ENCODE results near the gene S1PR2. TPM values are rescaled to one million over a fixed set of nuclear protein-coding genes. Genes with fewer than 3 reads are reported as not detected.

S1PR2 gene
- total and polyA plus RNA-seq, 9 of the 15 experiments (the other 6 are each of a cell fraction or from before 2014, with no cell fraction given): 1.5 to 3.9 (median 2.0) TPM

DNA sequence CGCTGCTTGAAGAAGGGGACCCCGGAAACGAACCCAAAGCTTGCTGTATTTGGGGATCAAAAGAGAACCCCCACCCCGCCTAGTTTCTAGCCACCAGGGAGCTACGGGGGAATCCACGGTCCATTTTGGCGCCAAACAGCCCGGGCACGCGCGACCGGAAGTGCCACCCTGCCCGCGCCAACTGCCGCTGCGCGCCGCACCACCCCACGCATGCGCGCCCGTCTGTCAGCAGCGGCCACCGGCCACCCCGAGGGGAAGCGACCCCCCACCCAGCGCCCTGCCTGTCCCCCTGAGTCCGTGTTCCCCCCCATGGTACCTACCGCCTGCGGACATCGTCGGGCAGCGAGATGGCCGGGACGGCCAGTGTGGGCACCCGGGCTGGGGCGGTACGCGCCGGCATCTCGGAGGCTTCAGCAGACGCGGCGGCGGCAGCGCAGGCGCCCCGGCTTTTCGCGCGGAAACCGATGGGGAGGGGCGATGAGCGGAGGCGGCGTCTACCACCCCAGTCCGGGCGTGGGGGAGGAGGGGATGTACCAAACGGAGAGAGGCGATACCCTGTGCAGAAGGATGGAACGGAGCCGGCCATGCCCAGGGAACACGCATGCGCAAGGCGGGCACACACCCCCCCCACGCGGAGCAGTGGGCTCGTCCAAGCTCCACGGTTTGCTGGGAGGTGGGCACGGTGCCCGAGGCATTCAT is 36.5 kb downstream of the S1PR2 start, which contains the start of gene DNMT1 (continued):
- peak; percentile 70 for TF ChIP-seq ASH1L (IDR thresholded peaks at IDR 0.05; ENCODE audit: borderline replicate concordance, low read depth, partially characterized antibody)
- TF ChIP-seq LEF1 (IDR thresholded peaks at IDR 0.05): no peak
- TF ChIP-seq, protein P1, sequence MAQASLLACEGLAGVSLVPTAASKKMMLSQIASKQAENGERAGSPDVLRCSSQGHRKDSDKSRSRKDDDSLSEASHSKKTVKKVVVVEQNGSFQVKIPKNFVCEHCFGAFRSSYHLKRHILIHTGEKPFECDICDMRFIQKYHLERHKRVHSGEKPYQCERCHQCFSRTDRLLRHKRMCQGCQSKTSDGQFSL (CRISPR knock-in tag; IDR thresholded peaks at IDR 0.05): peak; percentile 99
- TF ChIP-seq, protein P1 (tag; IDR thresholded peaks at IDR 0.05): peak in 1 of 2 experiments; percentile 90; a peak in 2 of 4 replicates
- TF ChIP-seq GATA2 (CRISPR knock-in tag; IDR thresholded peaks at IDR 0.05): no peak
- TF ChIP-seq, protein P2, sequence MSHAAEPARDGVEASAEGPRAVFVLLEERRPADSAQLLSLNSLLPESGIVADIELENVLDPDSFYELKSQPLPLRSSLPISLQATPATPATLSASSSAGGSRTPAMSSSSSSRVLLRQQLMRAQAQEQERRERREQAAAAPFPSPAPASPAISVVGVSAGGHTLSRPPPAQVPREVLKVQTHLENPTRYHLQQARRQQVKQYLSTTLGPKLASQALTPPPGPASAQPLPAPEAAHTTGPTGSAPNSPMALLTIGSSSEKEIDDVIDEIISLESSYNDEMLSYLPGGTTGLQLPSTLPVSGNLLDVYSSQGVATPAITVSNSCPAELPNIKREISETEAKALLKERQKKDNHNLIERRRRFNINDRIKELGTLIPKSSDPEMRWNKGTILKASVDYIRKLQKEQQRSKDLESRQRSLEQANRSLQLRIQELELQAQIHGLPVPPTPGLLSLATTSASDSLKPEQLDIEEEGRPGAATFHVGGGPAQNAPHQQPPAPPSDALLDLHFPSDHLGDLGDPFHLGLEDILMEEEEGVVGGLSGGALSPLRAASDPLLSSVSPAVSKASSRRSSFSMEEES (CRISPR knock-in tag; IDR thresholded peaks at IDR 0.05): no peak
- TF ChIP-seq TGIF2 (CRISPR knock-in tag; IDR thresholded peaks at IDR 0.05): no peak
- TF ChIP-seq BRD4 (IDR thresholded peaks at IDR 0.05): no peak
- no peak for TF ChIP-seq CBFA2T2 (conservative IDR thresholded peaks at IDR 0.05)
- no peak; the same call in 1 of the 2 replicates for TF ChIP-seq MAFK (IDR thresholded peaks at IDR 0.05; ENCODE audit: low read length)
- TF ChIP-seq, protein P3, sequence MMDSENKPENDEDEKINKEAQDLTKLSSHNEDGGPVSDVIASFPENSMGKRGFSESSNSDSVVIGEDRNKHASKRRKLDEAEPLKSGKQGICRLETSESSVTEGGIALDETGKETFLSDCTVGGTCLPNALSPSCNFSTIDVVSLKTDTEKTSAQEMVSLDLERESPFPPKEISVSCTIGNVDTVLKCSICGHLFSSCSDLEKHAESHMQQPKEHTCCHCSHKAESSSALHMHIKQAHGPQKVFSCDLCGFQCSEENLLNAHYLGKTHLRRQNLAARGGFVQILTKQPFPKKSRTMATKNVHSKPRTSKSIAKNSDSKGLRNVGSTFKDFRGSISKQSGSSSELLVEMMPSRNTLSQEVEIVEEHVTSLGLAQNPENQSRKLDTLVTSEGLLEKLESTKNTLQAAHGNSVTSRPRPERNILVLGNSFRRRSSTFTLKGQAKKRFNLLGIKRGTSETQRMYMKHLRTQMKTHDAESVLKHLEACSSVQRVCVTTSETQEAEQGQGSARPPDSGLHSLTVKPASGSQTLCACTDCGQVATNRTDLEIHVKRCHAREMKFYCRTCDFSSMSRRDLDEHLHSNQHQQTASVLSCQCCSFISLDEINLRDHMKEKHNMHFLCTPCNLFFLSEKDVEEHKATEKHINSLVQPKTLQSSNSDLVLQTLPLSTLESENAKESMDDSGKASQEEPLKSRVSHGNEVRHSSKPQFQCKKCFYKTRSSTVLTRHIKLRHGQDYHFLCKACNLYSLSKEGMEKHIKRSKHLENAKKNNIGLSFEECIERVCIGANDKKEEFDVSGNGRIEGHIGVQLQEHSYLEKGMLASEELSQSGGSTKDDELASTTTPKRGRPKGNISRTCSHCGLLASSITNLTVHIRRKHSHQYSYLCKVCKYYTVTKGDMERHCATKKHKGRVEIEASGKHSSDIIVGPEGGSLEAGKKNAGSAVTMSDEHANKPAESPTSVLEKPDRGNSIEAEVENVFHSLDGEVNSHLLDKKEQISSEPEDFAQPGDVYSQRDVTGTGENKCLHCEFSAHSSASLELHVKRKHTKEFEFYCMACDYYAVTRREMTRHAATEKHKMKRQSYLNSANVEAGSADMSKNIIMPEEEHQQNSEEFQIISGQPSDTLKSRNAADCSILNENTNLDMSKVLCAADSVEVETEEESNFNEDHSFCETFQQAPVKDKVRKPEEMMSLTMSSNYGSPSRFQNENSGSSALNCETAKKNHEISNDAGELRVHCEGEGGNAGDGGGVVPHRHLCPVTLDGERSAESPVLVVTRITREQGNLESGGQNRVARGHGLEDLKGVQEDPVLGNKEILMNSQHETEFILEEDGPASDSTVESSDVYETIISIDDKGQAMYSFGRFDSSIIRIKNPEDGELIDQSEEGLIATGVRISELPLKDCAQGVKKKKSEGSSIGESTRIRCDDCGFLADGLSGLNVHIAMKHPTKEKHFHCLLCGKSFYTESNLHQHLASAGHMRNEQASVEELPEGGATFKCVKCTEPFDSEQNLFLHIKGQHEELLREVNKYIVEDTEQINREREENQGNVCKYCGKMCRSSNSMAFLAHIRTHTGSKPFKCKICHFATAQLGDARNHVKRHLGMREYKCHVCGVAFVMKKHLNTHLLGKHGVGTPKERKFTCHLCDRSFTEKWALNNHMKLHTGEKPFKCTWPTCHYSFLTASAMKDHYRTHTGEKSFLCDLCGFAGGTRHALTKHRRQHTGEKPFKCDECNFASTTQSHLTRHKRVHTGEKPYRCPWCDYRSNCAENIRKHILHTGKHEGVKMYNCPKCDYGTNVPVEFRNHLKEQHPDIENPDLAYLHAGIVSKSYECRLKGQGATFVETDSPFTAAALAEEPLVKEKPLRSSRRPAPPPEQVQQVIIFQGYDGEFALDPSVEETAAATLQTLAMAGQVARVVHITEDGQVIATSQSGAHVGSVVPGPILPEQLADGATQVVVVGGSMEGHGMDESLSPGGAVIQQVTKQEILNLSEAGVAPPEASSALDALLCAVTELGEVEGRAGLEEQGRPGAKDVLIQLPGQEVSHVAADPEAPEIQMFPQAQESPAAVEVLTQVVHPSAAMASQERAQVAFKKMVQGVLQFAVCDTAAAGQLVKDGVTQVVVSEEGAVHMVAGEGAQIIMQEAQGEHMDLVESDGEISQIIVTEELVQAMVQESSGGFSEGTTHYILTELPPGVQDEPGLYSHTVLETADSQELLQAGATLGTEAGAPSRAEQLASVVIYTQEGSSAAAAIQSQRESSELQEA (IDR thresholded peaks at IDR 0.05; ENCODE audit: low read depth): no peak
- TF ChIP-seq ILK (tag; IDR thresholded peaks at IDR 0.05; ENCODE audit: borderline replicate concordance, low read depth): no peak
- no peak for TF ChIP-seq PBX2 (CRISPR knock-in tag; IDR thresholded peaks at IDR 0.05; ENCODE audit: low read depth)
- TF ChIP-seq PBX2 (tag; conservative IDR thresholded peaks at IDR 0.05; ENCODE audit: low read depth): no peak

All from K562 (cell line).